Prostate gland (tissue), 2 donors: ENCODE data around the gene NR2C2.
"Not testable (repeated sequence)": the region's sequence is repeated elsewhere in the genome, so short reads cannot be mapped to it uniquely, and the experiment has no call there.

Experiments
- POLR2A ChIP-seq: fragments of 450-650 bp; IDR thresholded peaks from one replicate; pipeline ENCODE4 v1.6.1; 2016; ENCODE audit warnings: antibody characterized with exemption, mild to moderate bottlenecking
- POLR2AphosphoS5 ChIP-seq: sonication (generic); formaldehyde crosslinking; IDR thresholded peaks from one replicate; pipeline ENCODE4 v1.6.1; 2017; ENCODE audit warnings: antibody characterized with exemption
- TF ChIP-seq, protein P1 (sequence below), 4 experiments: fragments of 200-600 bp in 2 of 4; fragments of 450-650 bp in 2 of 4; sonication (generic) in 2 of 4; IDR thresholded peaks; 1 replicate in 3 of 4; 2 replicates in 1 of 4; pipeline ENCODE4 v1.5.1; 2016 to 2019; ENCODE audit warnings: antibody characterized with exemption in 4 of 4, mild to moderate bottlenecking in 2 of 4, moderate library complexity in 2 of 4

DNA sequence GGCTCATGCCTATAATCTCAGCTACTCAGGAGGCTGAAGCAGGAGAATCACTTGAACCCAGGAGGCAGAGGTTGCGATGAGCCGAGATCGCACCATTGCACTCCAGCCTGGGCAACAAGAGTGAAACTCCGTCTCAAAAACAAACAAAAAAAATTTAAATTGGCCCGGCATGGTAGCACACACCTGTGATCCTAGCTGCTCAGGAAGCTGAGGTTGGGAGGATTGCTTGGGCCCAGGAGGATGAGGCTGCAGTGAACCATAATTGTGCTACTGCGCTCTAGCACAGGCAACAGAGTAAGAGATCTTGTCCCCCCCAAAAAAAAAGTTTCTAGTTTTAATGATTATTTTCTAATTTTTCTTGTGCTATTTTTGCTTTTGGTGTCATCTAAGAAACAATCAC lies 51.8 kb downstream of the NR2C2 start:
- not testable (repeated sequence) for TF ChIP-seq POLR2AphosphoS5, POLR2A
- TF ChIP-seq, protein P1, sequence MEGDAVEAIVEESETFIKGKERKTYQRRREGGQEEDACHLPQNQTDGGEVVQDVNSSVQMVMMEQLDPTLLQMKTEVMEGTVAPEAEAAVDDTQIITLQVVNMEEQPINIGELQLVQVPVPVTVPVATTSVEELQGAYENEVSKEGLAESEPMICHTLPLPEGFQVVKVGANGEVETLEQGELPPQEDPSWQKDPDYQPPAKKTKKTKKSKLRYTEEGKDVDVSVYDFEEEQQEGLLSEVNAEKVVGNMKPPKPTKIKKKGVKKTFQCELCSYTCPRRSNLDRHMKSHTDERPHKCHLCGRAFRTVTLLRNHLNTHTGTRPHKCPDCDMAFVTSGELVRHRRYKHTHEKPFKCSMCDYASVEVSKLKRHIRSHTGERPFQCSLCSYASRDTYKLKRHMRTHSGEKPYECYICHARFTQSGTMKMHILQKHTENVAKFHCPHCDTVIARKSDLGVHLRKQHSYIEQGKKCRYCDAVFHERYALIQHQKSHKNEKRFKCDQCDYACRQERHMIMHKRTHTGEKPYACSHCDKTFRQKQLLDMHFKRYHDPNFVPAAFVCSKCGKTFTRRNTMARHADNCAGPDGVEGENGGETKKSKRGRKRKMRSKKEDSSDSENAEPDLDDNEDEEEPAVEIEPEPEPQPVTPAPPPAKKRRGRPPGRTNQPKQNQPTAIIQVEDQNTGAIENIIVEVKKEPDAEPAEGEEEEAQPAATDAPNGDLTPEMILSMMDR (IDR thresholded peaks at IDR 0.05) = not testable (repeated sequence)
